Aorta (tissue), 5 donors: ENCODE results near the gene RARG. TPM values are rescaled to one million over a fixed set of nuclear protein-coding genes. Genes with fewer than 3 reads are reported as not detected.
"Not testable (repeated sequence)": the region's sequence is repeated elsewhere in the genome, so short reads cannot be mapped to it uniquely, and the experiment has no call there.

Experiments
- ATAC-seq: fragments of 200-7000 bp; cut with Tn5 transposase; one replicate; pipeline ENCODE4 v1.9.1; 2022; ENCODE audit warnings: moderate library complexity; ENCODE audit not compliant: low FRiP score
- DNase-seq, 2 donors: peaks; one replicate each; pipeline ENCODE4 v3.0.0-alpha.2; 2020
- H3K27ac ChIP-seq, 2 donors: one replicate each; pipeline ENCODE4 v1.5.1; 2013; ENCODE audit warnings: low read length in 2 of 2, mild to moderate bottlenecking in 2 of 2, moderate library complexity in 2 of 2, control low read depth in 1 of 2, inconsistent platforms in 1 of 2, low read depth in 1 of 2
- H3K27me3 ChIP-seq, 2 donors: one replicate each; pipeline ENCODE4 v1.6.1; 2013; ENCODE audit warnings: control low read depth in 1 of 2, low read length in 1 of 2, mild to moderate bottlenecking in 1 of 2, moderate library complexity in 1 of 2; ENCODE audit not compliant: insufficient read depth in 2 of 2, control insufficient read depth in 1 of 2
- H3K36me3 ChIP-seq, 2 donors: one replicate each; pipeline ENCODE4 v1.6.1; 2013; ENCODE audit warnings: control low read depth in 1 of 2, low read length in 1 of 2, mild to moderate bottlenecking in 1 of 2; ENCODE audit not compliant: insufficient read depth in 2 of 2, control insufficient read depth in 1 of 2
- H3K4me1 ChIP-seq, 2 donors: one replicate each; pipeline ENCODE4 v1.6.1; 2013; ENCODE audit warnings: low read length in 2 of 2, control low read depth in 1 of 2, mild to moderate bottlenecking in 1 of 2, moderate library complexity in 1 of 2; ENCODE audit not compliant: insufficient read depth in 2 of 2, control insufficient read depth in 1 of 2
- H3K4me3 ChIP-seq, 2 donors: one replicate each; pipeline ENCODE4 v1.5.1; 2013; ENCODE audit warnings: low read length in 2 of 2, control low read depth in 1 of 2, mild to moderate bottlenecking in 1 of 2
- H3K9me3 ChIP-seq: one replicate; pipeline ENCODE4 v1.6.1; 2013; ENCODE audit warnings: mild to moderate bottlenecking, low read length; ENCODE audit not compliant: control insufficient read depth
- WGBS, 2 donors: extraction: QIAGEN DNeasy Blood & Tissue Kit; methylation state at CpG; one replicate each; pipeline ENCODE4 v1.1.7; 2013; 5-methylcytosine and 5-hydroxymethylcytosine counted together
- intact Hi-C, 2 donors: fragments of 100-400 bp; cut with DNase I; formaldehyde crosslinking; loops; one replicate each; pipeline versions ENCODE4 v1.14.2 to v1.15.0; 2022
- polyA plus RNA-seq, 2 donors: library from polyadenylated mRNA; stranded (reverse); fragments of 200-250 nt; gene quantifications; one replicate each; pipeline ENCODE4 v1.2.3, GENCODE V29; 2013
- total RNA-seq, 2 donors: library from RNA; stranded (reverse); fragmentation: NEBNext Ultra II Directional; extraction: Animal tissue kit (Norgen Biotek cat#: 25700); gene quantifications; one replicate each; pipeline ENCODE4 v1.2.1, GENCODE V29; 2021
- donor health status: healthy with polysubstance abuse.
- donor health status: Bipolar disorder and iron deficiency.
- donor health status: DM: no; HTN: no; CAD: no.
- donor health status: DM: no; HTN: no; CAD: no.
- donor health status: DM: yes; HTN: yes; CAD: no.

Gene RARG
- total and polyA plus RNA-seq, 4 donors = 14.5 to 63.9 (median 34.1) TPM

- H3K9me3 ChIP-seq, H3K27me3 ChIP-seq, H3K27ac ChIP-seq, H3K4me1 ChIP-seq, DNase-seq, H3K36me3 ChIP-seq, intact Hi-C loops, H3K4me3 ChIP-seq, ATAC-seq: not testable (repeated sequence)
- 92 to 96% methylated on average over 14 of the region's 14 CpGs for WGBS, 2 donors
Measured at GRCh38 chr12:53178803-53179202, 53.2 kb downstream of the RARG start.

- H3K27me3 ChIP-seq, H3K9me3 ChIP-seq, H3K4me3 ChIP-seq, DNase-seq, ATAC-seq, H3K27ac ChIP-seq, intact Hi-C loops, H3K4me1 ChIP-seq, H3K36me3 ChIP-seq: not testable (repeated sequence)
- WGBS, 2 donors = 85 to 89% methylated on average over 6 of the region's 6 CpGs
Measured at GRCh38 chr12:53177447-53177846, 54.6 kb downstream of the RARG start.

DNA sequence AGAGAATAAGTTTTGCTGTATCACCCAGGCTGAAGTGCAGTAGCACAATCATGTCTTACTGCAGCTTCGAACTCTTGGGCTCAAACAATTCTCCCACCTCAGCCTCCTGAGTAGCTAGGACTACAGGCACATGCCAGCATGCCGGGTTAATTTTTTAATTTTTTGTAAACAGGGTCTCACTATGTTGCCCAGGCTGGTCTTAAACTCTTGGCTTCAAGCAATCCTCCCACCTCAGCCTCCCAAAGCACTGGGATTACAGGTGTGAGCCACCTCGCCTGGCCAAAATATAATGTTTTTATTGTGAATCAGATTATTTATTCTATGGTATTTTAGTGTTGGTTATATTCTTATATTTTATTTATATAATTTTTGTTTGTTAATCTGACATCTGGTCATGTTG lies 55.3 kb downstream of the RARG start:
- Histone ChIP-seq H3K27me3 (no peaks in the 10 kb centered on the region), H3K9me3 (no peaks in the 10 kb centered on the region), H3K4me3 (no peak overlapping the region), H3K27ac (no peak overlapping the region), H3K4me1 (peaks cover 0 to 1% of the 10 kb centered on the region in 2 donors), H3K36me3 (peaks cover 0 to 4% of the 10 kb centered on the region in 2 donors)
- no peak for DNase-seq
- no peak for ATAC-seq
- WGBS, 2 donors = 96 to 97% methylated on average over 3 of the region's 3 CpGs
- intact Hi-C loops = no loop called here

DNA sequence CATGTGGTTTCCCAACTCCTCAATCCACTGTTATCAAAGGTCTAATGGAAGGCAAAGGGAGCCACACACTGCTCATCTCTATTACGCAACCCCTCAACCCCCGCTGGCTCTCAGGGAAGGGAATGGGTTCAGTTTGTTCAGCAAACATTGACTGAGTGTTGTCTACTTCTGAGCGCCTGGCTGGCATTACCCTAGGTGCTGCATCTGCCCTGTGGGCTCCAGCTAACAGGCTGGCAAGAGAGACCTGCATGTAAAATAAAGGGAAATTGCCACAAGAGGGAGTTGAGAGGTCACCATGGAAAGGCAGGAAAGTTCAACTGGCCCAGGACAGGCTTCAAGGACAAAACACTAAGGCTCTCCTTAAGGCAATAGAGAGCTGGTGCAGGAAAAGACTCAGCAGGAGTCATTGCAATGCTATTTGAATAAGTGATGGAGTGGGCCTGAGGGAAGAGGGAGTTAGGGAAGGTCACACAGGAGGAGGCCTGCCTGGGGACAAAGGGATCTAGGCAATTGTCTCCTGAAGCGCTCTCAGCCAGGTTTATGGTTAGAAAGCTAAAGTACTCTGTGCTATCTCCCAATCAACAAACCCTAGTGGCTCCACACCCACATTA lies 57.0 kb downstream of the RARG start:
- Histone ChIP-seq H3K27me3 (no peaks in the 10 kb centered on the region), H3K27ac (no peak overlapping the region), H3K9me3 (no peaks in the 10 kb centered on the region), H3K4me3 (no peak overlapping the region), H3K36me3 (peaks cover 0 to 4% of the 10 kb centered on the region in 2 donors), H3K4me1 (no peaks in the 10 kb centered on the region)
- WGBS, 2 donors = 88 to 91% methylated on average over 4 of the region's 4 CpGs
- intact Hi-C loops = no loop called here
- ATAC-seq = no peak
- DNase-seq = peak in 1 of 2 donors; percentile 27

DNA sequence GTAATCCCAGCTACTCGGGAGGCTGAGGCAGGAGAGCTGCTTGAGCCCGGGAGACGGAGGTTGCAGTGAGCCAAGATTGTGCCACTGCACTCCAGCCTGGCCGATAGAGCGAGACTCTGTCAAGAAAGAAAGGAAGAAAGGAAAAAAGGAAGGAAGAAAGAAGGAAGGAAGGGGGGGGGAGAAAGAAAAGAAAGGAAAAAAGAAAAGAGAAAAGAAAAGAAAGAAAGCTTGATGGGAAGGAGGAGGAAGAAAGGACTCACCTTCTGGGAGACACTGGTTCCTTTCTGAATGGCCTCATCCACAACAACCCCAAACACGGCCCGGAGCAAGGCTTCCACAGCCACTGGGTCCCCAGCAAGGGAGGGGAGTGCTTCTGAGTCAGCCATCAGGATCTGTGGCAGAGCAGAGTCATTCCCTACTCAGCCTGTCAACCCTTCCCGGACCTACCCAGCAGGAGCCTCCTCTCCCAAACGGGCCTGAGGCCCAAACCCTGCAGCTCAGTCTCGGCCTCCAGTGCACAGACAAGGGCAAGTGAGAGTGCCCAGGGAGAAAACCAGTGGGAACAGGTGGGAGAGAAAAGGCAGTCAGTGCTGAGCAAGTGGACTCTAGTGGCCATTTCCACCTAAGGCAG lies 58.8 kb downstream of the RARG start:
- H3K4me1 ChIP-seq = no peaks in the 10 kb centered on the region
- H3K36me3 ChIP-seq = peaks cover 0 to 7% of the 10 kb centered on the region in 2 donors
- no peak overlapping the region for H3K4me3 ChIP-seq
- 88% methylated on average over 10 of the region's 10 CpGs for WGBS, 2 donors
- ATAC-seq (no peak), DNase-seq (peak in 1 of 2 donors; percentile 32)
- intact Hi-C loops = no loop called here
- H3K27me3 ChIP-seq = no peaks in the 10 kb centered on the region
- no peaks in the 10 kb centered on the region for H3K9me3 ChIP-seq
- H3K27ac ChIP-seq = no peak overlapping the region

DNA sequence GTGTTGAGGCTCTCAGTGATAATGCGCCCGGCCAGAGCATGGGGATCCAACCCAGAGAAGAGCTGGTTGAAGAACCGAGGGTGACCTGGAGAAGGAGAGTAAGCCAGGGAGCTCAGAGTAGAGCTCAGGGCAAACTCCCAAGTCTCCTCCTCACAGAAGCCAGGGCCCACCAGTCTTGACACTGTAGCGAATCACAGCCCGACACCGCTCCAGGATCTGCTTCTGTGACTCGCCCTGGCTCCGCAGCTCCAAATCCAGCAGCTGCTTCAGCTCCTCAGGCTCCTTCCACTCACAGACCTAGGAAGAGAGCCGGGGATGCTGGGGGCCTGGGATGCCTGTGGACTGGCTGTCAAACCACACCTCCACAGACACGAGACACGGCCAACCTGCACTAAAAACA lies 59.7 kb downstream of the RARG start:
- Histone ChIP-seq H3K4me3 (no peak overlapping the region), H3K27ac (no peak overlapping the region)
- intact Hi-C loops = no loop called here

DNA sequence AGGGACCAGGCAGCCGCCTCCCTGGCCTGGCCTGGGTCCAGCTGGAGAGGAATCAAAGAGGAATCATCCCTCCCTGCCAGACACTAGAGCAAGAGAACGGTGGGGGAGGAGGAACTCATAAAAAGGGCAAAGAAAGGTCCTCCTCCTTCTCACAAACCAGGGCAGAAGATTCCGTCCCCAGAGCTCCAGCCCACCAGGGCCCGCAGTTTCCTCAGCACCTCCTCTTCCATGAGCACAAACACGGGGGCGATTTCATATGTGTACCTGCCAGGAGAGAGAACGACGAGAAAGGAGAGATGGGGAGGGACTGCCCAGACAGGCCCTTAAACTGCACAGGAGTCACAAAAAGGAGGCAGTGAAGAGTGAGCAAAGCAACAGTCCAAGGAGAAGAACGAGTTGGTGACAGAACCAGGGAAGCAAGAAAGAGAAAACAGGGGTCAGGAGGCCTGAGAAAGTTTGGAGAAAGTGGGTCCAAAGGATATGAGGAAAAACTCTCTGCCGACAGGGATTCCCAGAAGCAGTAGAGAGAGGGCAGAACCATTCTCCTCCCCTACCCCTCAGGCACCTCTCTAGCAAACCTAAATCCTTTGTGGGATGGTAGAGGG lies 60.2 kb downstream of the RARG start:
- Histone ChIP-seq H3K4me3 (no peak overlapping the region), H3K4me1 (no peaks in the 10 kb centered on the region), H3K9me3 (no peaks in the 10 kb centered on the region), H3K27ac (no peak overlapping the region), H3K36me3 (peaks cover 2 to 7% of the 10 kb centered on the region in 2 donors), H3K27me3 (no peaks in the 10 kb centered on the region)
- 76 to 78% methylated on average over 10 of the region's 10 CpGs for WGBS, 2 donors
- ATAC-seq (no peak), DNase-seq (peak in 1 of 2 donors; percentile 40)
- intact Hi-C loops = no loop called here

More for the DNA sequence above, 59.7 kb downstream of the RARG start:
- peak in 1 of 2 donors; percentile 65 for DNase-seq
- Histone ChIP-seq H3K9me3 (no peaks in the 10 kb centered on the region), H3K36me3 (peaks cover 0 to 7% of the 10 kb centered on the region in 2 donors), H3K4me1 (no peaks in the 10 kb centered on the region), H3K27me3 (no peaks in the 10 kb centered on the region)
- WGBS, 2 donors = 91 to 92% methylated on average over 11 of the region's 11 CpGs
- ATAC-seq = no peak

DNA sequence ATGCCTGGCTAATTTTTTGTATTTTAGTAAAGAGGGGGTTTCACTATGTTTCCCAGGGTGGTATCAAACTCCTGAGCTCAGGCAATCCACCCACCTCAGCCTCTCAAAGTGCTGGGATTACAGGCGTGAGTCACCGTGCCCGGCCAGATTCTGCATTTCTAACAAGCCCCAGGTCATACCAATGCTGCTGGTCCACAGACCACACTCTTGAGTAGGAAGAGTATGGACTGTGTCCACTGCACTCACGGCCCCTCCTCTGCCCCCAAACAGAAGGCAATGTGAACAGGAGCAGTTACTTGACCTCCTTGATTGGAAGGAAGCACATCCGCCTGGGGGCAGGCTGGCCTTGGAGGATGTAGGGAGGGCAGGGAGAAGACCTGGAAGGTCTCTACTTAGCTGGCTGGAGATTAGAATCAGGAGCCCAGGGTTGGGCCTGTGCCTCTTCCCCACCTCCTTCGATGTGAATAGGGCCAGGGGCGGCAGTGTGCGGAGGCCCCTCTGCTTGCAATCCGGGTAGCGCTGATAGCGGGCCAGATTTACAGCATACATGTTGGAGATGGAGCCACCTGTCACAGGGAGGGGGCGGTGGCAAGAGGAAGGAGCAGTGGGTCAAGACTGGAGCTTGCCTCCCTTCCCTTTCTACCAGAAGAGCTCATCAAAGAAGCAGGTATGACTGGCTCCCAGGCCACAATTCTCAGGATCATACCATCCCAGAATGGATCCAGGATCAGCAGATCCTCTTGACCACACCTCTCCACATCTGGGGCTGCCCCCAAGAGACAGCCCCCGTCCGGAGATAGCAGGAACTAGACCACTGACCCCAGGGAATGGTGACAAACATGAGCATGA lies 60.9 kb downstream of the RARG start:
- Histone ChIP-seq H3K27ac (no peak overlapping the region), H3K4me3 (no peak overlapping the region), H3K9me3 (no peaks in the 10 kb centered on the region), H3K36me3 (peaks cover 4 to 7% of the 10 kb centered on the region in 2 donors), H3K4me1 (no peaks in the 10 kb centered on the region), H3K27me3 (no peaks in the 10 kb centered on the region)
- ATAC-seq (no peak), DNase-seq (peak in 1 of 2 donors; percentile 51)
- intact Hi-C loops = no loop called here
- WGBS, 2 donors = 87 to 90% methylated on average over 14 of the region's 14 CpGs
